Measurements from ENCODE around the gene ADAM8.

Gene ADAM8

DNA sequence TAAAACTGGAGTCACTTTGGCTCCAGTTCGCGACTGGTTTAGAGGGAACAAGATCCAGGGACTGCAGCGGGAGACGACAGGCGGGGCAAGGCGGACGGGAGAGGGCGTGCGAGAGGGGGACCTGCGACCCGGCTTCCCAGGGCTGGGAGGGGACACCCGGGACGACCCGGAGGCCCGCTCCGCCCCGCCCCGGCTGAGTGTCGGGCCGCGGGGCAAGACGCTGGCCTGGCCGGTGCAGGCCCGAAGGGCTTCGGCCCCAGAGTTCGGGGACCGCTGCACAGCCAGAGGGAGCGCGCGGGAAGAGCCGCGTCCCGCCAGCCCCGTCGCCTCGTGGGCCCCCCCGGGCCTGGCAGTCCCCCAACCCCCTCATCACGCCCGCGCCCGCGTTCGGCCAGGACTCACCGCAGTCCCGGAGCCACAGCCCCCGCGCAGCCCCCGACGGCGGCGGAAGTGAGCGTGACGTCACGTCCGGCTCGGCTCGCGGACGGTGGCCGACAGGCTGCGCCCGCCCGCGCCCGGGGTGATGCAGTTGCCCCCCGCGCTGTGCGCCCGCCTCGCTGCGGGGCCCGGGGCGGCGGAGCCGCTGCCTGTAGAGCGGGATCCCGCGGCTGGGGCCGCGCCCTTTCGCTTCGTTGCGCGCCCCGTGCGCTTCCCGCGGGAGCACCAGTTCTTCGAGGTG, 31.9 kb upstream of the ADAM8 start, which contains the start of the genes TUBGCP2 and ZNF511:
TUBGCP2 (minus strand) TSS at position 452 of the 679 bp plus-strand sequence. CDS start 5,931 bp downstream, outside the sequence.
ZNF511 (plus strand) TSS at position 494 of the 679 bp plus-strand sequence; CDS start at position 524, 30 bp downstream.
- H3K4me3 ChIP-seq (ENCODE audit: control insufficient read depth, low read depth, low read length): peak within 1 kb of the TSS; percentile 85
- TF ChIP-seq, protein P1, sequence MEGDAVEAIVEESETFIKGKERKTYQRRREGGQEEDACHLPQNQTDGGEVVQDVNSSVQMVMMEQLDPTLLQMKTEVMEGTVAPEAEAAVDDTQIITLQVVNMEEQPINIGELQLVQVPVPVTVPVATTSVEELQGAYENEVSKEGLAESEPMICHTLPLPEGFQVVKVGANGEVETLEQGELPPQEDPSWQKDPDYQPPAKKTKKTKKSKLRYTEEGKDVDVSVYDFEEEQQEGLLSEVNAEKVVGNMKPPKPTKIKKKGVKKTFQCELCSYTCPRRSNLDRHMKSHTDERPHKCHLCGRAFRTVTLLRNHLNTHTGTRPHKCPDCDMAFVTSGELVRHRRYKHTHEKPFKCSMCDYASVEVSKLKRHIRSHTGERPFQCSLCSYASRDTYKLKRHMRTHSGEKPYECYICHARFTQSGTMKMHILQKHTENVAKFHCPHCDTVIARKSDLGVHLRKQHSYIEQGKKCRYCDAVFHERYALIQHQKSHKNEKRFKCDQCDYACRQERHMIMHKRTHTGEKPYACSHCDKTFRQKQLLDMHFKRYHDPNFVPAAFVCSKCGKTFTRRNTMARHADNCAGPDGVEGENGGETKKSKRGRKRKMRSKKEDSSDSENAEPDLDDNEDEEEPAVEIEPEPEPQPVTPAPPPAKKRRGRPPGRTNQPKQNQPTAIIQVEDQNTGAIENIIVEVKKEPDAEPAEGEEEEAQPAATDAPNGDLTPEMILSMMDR (conservative IDR thresholded peaks at IDR 0.05; ENCODE audit: control insufficient read depth, insufficient read depth, low read depth, low read length): no peak
- peak; percentile 76 for DNase-seq (ENCODE audit: low read depth)

DNA sequence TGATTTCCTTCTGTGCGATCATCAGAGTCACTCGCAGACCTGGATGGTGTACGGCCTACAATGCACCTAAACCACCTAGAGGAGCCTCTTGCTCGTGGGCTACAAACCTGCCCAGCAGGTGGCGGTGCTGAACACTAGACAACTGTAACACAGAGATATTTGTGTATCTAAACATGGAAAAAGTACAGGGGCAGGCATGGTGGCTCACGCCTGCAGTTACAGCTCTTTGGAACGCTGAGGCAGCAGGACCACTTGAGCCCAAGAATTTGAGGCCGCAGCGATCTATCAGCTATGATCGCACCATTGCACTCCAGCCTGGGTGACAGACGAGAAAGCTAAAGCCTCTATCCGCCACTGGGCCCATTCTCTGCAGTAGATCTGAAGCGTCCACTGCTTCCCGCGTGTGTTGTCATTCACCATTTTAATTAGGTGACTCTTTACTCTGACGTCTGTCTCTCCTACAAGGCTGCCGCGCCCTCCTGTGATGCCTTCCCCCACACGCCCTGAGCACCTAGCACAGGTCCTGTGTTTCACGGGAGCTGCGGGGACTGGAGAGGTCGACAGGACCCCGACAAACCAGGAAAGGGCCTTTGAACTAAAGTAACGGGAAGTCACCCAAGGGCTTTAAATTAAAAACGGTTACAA, 31.2 kb upstream of the ADAM8 start:
- TF ChIP-seq, protein P1 (conservative IDR thresholded peaks at IDR 0.05; ENCODE audit: control insufficient read depth, insufficient read depth, low read depth, low read length): peak; percentile 71
- peak; percentile 58 for DNase-seq (ENCODE audit: low read depth)
- peak overlapping the region; percentile 85 for H3K4me3 ChIP-seq (ENCODE audit: control insufficient read depth, low read depth, low read length)

DNA sequence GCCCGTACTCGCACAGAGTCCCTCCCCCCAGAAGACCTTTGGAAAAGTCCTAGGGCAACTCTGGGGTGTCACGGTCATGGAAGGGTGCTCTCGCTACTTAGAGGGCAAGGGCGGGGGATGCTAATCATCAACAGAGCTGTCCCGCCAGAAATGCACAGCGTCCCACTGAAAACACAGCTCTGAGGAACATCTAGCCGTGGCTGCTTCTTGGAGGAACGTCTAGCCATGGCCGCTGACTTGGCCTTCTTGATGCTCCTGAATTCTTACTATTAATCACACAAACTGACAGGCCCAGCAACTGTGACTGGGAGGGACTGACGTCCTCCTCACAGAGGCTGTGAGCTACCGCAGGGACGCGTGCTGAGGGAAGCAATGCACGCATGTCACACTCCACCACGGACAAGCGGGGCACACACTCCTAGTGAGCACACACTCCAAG, 30.3 kb upstream of the ADAM8 start:
- no peak overlapping the region for H3K4me3 ChIP-seq (ENCODE audit: control insufficient read depth, low read depth, low read length)
- TF ChIP-seq, protein P1 (conservative IDR thresholded peaks at IDR 0.05; ENCODE audit: control insufficient read depth, insufficient read depth, low read depth, low read length): no peak
- DNase-seq (ENCODE audit: low read depth): no peak

DNA sequence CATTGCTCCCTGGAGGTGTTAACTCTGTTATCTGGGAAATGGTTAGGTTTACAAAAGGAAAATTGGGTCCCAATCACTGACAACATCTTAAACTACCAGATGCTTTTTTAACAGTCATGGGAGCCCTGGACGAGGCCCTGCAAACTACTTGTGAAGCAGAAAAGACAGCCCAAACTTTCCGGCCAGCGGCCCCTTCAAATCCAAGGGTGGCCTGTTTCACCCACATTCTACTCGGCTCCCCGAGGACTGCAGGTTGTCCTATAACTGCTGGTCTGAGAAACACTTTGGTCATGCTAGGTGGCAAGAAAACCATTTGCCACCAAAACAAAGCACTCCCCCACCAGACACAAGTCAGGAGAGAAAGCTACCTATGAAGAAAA, 29.4 kb upstream of the ADAM8 start:
- TF ChIP-seq, protein P1 (conservative IDR thresholded peaks at IDR 0.05; ENCODE audit: control insufficient read depth, insufficient read depth, low read depth, low read length): no peak
- H3K4me3 ChIP-seq (ENCODE audit: control insufficient read depth, low read depth, low read length): no peak overlapping the region
- DNase-seq (ENCODE audit: low read depth): no peak

DNA sequence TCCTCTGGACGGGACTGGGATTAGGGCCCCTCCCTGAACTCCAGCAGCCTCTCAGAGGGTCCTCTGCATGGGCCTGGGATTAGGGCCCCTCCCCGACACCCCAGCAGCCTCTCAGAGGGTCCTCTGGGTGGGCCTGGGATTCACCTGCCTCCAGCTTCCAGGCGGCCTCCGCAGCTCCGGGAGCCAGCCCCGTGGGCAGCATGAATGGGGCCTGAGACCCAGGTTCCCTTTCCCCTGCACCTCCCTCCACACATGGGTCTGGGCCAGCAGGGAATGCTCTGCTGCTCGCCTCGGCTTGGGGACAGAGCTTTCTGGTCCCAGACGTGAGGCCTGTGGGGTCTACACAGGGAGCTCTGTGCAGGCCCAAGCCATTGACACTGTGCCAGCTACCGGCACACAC, 26.5 kb upstream of the ADAM8 start:
- TF ChIP-seq, protein P1 (conservative IDR thresholded peaks at IDR 0.05; ENCODE audit: control insufficient read depth, insufficient read depth, low read depth, low read length): no peak
- no peak overlapping the region for H3K4me3 ChIP-seq (ENCODE audit: control insufficient read depth, low read depth, low read length)
- no peak for DNase-seq (ENCODE audit: low read depth)

DNA sequence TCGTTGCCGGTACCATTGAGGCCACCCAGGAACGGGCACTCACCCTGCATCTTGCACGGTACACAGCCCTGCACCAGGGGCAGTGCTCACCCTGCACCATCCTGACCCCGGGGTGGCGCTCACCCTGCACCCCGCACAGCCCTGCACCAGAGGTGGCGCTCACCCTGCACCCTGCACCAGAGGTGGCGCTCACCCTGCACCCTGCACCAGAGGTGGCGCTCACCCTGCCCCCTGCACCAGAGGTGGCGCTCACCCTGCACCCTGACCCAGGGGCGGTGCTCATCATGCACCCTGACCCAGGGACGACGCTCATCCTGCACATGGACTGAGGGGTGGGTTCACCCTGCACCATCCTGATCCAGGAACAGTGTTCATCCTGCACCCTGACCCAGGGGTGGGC, 25.6 kb upstream of the ADAM8 start:
- TF ChIP-seq, protein P1 (conservative IDR thresholded peaks at IDR 0.05; ENCODE audit: control insufficient read depth, insufficient read depth, low read depth, low read length): no peak
- DNase-seq (ENCODE audit: low read depth): no peak
- no peak overlapping the region for H3K4me3 ChIP-seq (ENCODE audit: control insufficient read depth, low read depth, low read length)
